AML-193 (cell line): ENCODE measurements around the gene ECI1.
"Not testable (repeated sequence)": the region's sequence is repeated elsewhere in the genome, so short reads cannot be mapped to it uniquely, and the experiment has no call there.

ENCODE experiments used
- DNase-seq, 2 experiments: peaks; one replicate each; lab custom pipeline; 2025; lab: John Stamatoyannopoulos, UW

The ECI1 gene

GRCh38 chr16:2253293-2253692, 1.9 kb upstream of the ECI1 start:
- DNase-seq = no peak

DNA sequence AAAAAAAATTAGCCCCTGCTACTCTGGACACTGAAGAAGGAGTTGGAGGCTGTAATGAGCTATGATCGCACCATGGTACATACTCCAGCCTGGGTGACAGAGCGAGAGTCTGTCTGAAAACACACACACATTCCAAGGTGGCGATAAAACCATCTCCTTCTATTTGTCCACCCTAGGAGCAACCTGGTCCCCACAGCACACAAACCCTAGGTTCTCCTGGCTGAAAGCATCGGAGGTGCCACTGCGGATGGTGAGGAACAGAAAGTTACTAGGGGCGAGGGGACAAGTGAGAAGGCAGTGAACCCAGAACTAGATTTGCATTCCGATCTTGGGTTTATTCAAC, 1.4 kb upstream of the ECI1 start:
- no peak for DNase-seq

GRCh38 chr16:2250652-2251295, 613 bp downstream of the ECI1 start:
- no peak for DNase-seq

DNA sequence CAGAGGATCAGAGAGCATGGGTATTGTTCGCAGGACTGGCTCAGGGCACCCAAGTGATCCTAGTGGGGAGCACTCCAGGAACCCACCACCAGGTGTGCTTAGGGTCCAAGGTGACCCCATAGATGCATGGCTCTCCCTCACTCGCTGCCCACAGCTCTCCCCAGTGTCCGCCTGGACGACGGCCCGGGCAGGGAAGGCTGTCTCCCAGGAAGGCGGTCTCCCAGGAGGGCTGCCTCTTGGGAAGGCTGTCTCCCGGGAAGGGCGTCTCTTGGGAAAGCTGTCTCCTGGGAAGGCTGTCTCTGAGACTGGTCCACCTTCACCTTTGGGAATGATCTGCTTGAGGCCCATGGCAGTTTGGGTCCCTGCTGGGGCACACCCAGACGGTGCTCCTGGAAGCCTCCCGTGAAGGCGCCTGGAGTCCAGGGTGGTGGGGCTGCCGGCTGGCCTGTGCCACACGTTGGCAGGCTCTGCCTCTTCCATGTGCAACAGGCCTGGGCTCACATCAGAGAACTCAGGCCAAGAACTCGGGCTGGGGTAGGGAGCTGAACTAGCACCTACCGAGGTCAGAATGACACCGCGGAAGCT, 5.0 kb downstream of the ECI1 start:
- no peak for DNase-seq

DNA sequence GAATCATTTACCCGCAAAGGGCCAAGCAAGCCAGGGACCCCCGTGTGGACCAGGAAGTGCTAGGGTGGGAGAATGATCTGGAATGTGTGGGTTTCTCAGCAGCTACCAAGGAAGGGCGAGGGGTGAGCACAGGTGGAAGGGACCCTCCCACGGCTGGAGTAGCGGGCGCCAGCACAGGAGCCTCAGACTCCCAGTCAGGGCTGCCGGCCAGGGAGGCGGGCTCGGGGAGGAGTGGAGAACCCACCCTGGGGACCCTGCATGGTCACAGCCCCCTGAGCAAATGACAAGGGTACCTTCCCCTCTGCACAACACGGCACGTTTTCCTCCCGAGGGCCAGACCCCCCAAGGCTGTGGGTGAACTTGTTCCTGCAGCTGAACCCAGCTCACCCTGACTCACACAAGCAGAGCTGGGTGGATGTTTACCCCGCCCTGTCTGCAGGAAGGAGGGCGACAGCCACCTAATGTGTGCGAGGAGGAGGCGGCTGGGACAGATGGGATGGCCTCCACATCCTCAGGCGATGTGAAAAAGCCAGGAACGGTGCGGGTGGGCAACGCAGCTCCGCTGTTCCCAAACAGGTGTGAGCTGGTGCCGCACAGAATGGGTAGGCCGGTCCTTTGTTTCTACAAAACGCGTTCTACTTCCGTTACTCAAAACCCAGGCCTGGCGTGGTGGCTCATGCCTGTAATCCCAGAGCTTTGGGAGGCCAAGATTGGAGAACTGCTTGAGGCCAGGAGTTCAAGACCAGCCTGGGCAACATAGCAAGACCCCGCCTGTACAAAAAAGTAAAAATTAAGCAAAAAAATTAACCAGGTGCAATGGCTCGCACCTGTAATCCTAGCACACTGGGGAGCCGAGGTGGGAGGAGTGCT, 6.2 kb downstream of the ECI1 start:
- DNase-seq = no peak

DNA sequence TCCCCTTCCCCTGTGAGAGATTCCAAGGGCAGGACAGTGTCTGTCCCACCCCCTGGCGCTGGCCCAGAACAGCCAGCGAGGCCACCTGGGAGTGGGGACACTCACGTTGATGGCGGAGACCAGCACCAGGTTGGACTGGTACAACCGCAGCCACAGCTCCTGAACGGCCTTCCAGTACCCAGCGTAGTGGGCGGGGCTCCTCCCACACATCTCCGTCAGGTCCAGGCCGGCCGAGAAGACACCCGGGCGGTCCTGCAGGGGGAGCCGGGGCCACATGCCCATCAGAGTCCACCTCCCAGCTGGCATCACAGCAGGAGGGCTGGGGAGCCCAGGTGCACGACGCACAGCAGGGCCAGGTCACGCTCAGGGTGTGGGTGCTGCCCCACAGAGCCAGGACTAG, 7.1 kb downstream of the ECI1 start:
- DNase-seq = no peak

- DNase-seq = no peak
Observed at GRCh38 chr16:2243781-2244180, 7.6 kb downstream of the ECI1 start.

DNA sequence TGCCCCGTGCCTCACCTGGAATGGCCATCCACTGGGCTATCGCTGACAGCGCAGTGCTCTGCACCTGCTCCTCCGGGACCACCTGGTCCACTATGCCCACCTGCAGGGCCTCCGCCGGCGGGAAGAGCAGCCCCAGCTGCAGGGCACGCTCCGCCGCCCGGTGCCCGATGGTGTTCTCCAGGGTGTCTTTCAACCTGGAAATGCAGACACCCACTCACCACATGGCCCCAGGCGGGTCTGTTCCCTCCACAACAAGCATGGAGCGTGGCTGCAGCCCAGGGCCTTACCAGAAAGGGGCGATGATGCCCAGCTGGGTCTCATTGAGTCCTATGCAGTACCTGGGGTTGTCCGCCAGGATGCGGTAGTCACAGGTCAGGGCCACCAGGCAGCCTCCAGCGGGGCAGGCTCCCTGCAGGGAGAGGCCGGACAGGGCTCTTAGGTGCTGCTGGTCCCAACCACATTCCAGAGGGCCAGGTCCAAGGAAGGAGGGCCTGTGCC, 8.3 kb downstream of the ECI1 start:
- peak in 1 of 2 experiments; percentile 1 for DNase-seq

DNA sequence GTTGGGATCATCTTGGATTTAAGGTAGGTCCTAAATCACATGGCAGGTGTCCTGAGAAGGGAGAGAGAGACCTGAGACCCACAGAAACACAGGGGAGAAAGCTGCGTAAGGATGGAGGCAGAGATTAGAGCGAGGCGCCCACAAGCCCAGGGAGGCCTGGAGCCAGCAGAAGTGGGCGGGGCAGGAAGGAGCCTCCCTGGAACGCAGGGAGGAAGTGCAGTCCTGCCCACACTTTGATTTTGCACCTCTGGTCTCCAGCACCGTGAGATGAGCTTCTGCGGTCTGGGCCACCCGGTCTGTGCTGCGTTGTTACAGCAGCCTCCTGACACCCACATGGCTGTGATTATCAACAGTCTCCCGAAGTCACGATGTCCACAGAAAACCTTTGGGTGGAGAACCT, 8.8 kb downstream of the ECI1 start:
- DNase-seq = no peak

- DNase-seq = not testable (repeated sequence)
Observed at GRCh38 chr16:2240331-2240730, 11.1 kb downstream of the ECI1 start.

- no peak for DNase-seq
Observed at GRCh38 chr16:2238838-2239675, 12.3 kb downstream of the ECI1 start.

GRCh38 chr16:2238150-2238837, 13.1 kb downstream of the ECI1 start:
- no peak for DNase-seq

GRCh38 chr16:2237493-2238149, 13.8 kb downstream of the ECI1 start:
- no peak for DNase-seq

- no peak for DNase-seq
Observed at GRCh38 chr16:2237102-2237482, 14.3 kb downstream of the ECI1 start.

DNA sequence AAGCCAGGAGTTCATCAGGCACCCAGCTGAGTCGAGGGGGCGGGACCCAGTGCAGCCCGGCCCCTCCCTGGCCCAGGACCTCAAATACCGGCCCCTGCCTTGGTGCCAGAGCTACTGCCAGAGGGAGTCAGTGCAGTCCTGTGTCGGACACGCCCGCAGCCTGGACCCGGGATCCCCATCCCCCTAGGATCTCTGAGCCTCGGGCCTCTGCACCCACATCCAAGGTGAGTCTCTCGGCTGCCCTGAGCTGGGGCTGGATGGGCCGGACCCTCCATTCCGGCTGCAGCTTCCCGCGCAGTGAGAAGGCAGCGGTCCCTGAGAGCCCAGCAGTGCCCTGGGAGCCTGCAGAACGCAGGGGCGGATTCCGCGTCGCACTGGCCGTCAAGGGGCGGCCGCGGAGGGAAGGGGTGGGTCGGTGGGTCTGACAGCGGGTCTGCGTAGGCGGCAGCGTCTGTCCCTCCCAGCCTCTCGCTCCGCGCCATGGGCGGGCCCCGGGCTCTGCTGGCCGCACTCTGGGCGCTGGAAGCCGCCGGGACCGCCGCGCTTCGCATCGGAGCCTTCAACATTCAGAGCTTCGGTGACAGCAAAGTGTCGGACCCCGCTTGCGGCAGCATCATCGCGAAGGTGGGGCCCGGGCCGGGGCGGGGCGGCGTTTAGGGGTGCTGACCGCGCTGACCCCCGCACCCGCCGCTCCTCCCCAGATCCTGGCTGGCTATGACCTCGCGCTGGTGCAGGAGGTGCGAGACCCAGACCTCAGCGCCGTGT, 14.9 kb downstream of the ECI1 start, which contains the start of gene DNASE1L2:
DNASE1L2 (plus strand) TSS at position 108 of the 765 bp plus-strand sequence; CDS start at position 481, 373 bp downstream.
- no peak for DNase-seq

- DNase-seq = no peak
Observed at GRCh38 chr16:2235695-2236336, 15.6 kb downstream of the ECI1 start.

DNA sequence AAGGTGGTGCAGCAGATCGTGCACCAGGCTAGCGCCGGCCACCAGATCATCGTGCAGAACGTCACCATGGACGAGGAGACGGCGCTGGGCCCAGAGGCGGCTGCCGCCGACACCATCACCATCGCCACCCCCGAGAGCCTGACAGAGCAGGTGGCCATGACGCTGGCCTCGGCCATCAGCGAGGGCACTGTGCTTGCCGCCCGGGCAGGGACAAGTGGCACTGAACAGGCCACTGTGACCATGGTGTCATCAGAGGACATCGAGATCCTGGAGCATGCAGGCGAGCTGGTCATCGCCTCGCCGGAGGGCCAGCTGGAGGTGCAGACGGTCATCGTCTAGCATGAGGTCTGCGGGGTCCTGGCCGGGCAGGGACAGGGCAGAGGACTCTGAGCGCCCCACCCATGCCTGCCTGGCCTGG, 16.1 kb downstream of the ECI1 start:
- DNase-seq = no peak

DNA sequence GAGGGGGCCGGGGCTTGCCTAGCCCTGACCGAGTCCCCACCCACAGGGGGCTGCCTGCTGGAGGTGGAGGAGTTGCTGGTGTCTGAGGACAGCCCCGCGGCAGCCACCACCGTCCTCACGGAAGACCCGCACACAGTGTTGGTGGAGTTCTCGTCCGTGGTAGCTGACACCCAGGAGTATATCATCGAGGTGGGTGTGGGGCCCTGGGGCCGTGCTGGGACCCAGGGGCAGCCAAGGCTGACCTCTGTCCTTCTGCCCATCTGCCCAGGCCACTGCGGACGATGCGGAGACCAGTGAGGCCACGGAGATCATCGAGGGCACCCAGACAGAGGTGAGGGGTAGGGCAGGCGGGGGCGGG, 16.6 kb downstream of the ECI1 start:
- no peak for DNase-seq
